HG02981 (cell line): ENCODE measurements around the gene FREM1.
"Not testable (repeated sequence)": the region's sequence is repeated elsewhere in the genome, so short reads cannot be mapped to it uniquely, and the experiment has no call there.

ENCODE experiments used
- ATAC-seq: cut with Tn5 transposase; IDR thresholded peaks from one replicate; pipeline ENCODE4 v1.9.1; 2021; ENCODE audit warnings: mild to moderate bottlenecking, moderate library complexity; ENCODE audit not compliant: unreplicated experiment

Gene FREM1

GRCh38 chr9:14909961-14910805, at the start of gene FREM1:
Gene FREM1 (minus strand): TSS chr9:14910428. CDS start chr9:14868977, 41,451 bp downstream.
- ATAC-seq: no peak

DNA sequence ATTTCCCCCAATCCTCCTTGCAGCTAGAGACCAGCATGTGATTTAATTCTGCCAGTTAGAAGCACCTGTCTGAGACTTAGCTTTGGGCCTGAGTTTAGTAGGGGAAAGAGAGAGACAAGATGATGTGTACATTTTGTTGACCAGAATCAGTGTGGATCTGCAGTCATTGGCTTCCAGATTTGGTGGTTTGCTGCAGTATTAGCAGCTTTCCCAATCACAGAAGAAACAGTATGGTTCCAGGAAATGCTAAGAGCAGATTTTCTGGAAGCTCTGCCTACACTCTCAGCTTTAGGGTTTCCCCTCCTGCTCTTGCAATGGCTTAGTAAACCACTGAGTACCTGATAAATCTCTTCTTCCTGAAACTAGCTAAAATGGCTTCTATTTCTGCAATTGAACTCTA, 48.8 kb upstream of the FREM1 start:
- ATAC-seq: no peak

GRCh38 chr9:14957109-14957508, 46.9 kb upstream of the FREM1 start:
- no peak for ATAC-seq

DNA sequence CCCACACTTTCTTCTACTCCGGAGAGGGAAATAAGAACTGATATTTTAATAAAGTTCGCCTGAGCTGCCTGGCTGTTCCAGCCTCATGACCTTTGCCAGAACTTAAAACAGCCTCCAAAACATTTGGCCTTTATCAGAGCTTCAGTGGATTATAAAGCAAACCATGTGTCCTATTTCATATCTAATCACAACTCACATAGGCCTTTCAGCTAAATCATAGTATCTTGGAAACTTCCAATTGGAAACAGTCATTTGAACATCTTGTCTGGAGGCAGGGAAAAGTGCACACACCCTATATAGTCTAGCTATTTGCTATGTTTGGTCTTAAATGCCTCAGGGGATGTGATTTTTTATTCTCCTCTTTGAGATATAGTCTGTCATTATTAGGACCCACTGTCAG, 46.0 kb upstream of the FREM1 start:
- no peak for ATAC-seq

DNA sequence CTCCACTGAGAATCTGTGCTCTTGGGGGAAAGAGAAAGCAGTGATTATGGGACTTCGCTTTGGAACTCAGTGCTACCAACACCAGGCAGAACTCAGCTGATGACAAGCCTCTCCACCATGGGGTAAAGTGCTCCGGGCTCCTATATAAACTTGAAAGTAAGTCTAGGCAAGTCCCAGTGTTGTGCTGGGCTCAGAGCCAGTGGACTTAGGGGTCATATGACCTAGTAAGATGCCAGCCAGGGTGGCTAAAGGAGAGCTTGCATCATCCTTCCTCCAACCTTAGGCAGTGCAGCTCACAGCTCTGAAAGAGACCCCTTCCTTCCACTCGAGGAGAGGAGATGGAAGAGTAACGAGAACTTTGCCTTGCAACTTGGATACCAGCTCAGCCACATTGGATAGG, 35.1 kb upstream of the FREM1 start:
- no peak for ATAC-seq

DNA sequence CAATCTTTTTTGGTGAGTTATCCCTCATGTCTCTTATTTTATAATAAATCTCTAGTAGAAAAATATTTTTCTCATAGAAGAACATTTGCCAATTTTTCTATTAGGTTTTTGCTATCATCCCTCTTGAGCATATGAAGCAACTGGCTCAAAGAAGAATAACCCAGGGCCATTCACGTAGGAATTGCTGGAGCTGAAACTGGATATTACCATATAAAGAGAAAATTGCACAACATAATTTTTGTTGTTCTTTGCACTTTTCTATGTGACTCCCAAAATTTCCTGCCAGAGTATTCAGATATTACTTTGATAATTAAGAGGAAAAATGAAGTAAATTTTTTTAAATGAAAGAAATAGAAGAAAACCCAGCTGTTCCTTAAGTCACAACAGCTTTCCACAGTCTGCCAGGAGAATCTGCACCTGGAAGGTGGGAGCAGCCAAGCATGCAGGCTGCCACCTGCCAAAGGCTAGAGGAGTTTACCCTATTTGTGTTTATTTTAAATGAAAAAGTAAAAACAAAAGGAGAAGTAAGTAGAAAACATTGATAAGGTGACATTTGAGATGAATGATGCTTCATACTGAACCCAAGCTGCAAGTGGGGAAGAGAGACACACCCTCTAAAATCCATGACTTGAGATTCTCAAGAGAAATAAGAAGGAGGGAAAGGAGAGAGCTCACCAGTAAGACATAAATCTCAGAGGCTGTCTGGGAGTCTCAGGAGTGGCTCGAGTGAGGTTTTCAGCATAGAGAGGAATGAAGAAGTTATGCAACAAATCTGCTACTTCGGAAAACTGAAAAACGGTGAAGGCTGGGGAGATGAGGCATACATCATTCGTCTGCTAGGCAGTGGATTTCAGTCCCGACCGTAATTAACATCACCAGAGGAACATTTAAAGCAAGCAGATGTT, 31.5 kb upstream of the FREM1 start:
- no peak for ATAC-seq

GRCh38 chr9:14939378-14939777, 29.1 kb upstream of the FREM1 start:
- no peak for ATAC-seq

GRCh38 chr9:14937216-14937615, 27.0 kb upstream of the FREM1 start:
- no peak for ATAC-seq

DNA sequence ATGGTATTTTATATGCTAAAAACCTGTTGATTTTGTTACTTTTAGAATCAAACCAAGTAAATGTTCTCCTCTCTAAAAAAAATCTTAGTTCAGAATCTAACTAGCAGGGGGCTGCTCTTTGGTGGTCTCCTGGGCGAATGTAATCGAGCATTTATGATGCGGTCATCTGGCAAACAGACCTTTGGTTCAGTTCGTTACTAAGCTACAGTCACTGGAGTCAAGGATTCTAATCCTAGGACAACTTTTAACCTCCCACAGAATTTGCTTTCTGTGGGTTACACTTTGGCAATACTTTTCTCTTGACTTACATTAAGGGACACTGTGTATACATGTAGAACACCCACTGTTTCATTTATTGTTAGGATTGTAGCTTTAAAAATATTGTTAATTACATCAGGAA, 26.3 kb upstream of the FREM1 start:
- ATAC-seq: no peak

- ATAC-seq: no peak
Observed at GRCh38 chr9:14935964-14936363, 25.7 kb upstream of the FREM1 start.

DNA sequence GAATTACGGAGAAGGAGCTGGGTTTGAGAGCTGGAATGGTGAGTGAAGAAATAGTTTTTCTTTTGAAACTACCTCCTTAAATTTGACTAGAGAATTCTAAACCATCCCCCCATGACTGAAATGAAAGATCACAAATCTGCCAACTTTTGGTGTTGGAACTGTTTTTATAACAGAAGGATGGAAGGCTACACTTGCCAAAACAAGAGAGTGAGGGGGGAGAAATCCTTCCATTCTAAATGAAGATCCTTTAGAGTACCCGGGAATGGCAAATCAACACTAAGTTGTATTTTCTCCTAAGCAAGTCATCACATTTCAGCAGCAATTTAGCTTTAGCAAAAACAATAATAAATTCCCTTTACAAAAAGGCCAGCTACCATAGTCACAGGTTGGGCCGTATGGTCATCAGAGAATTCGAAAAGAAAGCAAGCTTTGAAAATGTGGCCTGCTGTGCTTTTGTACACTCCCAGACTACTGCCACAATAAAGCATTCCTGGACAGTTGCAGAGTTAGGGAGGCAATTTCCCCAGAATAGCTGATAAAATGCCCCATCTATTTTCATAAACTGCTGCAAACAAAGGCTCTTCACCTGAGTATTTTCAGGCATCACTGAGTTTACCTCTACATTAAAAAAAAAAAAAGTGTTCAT, 25.0 kb upstream of the FREM1 start:
- ATAC-seq: no peak

GRCh38 chr9:14932641-14933040, 22.4 kb upstream of the FREM1 start:
- ATAC-seq: no peak

DNA sequence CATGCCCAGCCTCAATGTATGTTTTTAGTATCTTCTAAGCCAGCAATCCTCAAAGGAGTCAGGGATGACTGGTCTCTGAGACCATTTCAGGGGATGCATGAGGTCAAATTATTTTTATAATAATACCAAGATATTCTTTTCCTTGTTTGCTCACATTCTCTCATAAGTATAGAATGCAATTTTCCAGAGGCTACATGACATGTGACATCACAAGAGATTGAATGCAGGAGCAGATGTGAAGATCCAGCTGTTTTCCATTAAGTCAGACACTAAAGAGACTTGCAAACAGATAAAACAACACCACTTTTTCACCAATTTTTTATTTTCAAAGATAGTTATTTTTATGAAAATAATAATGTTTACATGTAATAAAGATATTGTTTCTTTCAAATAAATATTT, 22.0 kb upstream of the FREM1 start:
- no peak for ATAC-seq

DNA sequence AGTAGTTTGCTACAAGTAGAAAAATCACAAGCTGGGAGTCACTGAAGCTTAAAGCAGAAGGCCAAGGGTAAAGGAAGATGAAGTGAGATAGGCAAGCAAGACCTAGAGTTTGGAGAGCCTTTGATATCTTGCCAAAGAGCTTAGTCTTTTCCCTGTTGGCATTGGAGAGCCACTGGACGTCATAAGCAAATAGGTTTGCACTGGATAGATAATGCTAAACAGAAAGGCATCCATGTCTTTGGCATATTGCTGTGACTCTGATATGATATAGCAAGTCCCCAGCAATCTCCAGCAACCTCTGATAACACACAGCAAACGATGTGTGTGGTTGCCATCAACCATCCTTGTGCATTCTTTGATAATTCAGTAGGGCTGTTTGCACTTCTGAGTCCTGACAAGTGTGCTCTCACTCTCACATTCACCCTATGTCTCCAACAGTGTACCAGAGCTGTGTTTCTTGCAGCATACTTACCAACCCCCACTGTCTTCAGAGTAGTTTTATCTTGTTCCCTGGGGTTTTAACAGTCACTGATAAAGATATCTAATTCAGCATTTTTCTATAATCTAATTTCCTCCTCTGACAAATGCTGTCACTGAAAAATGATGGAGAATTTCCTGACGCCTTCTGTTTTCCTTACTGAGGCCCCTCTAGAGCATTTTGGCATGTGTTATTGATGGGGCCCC, 16.9 kb upstream of the FREM1 start:
- no peak for ATAC-seq

- no peak for ATAC-seq
Observed at GRCh38 chr9:14924230-14925219, 14.3 kb upstream of the FREM1 start.

GRCh38 chr9:14923701-14924100, 13.5 kb upstream of the FREM1 start:
- no peak for ATAC-seq

GRCh38 chr9:14920805-14921204, 10.6 kb upstream of the FREM1 start:
- ATAC-seq: not testable (repeated sequence)

GRCh38 chr9:14913366-14913765, 3.1 kb upstream of the FREM1 start:
- no peak for ATAC-seq

- ATAC-seq: no peak
Observed at GRCh38 chr9:14912859-14913258, 2.6 kb upstream of the FREM1 start.

DNA sequence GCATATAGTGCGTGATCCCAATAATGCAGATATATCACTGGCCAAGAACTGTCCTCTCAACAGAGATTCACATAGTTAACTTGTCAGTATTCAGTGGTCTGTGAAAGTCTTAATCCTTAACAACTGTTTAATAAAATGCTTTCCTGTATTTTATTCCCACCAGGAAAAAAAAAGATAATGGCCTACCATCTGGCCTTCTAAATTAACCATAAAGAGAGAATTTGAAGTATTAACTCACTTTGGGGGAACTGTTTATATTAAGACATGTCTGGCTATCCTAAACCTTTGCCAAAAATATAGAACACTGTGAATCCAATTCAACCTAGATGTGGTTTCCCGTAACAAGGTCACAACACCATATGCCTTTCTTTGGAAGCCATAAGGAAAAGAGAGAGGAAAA, 818 bp upstream of the FREM1 start:
- no peak for ATAC-seq
